IPS-NIHi7 (cell line): Measurements from ENCODE around the gene THBS1.

ENCODE experiments used
- DNase-seq: peaks from one replicate; pipeline ENCODE4 v3.0.0; 2012; ENCODE audit warnings: mixed read lengths; ENCODE audit errors: extremely low spot score

The THBS1 gene

GRCh38 chr15:39573844-39574243, 7.0 kb upstream of the THBS1 start:
- DNase-seq: no peak

- DNase-seq: no peak
Measured at GRCh38 chr15:39574427-39574826, 6.5 kb upstream of the THBS1 start.

DNA sequence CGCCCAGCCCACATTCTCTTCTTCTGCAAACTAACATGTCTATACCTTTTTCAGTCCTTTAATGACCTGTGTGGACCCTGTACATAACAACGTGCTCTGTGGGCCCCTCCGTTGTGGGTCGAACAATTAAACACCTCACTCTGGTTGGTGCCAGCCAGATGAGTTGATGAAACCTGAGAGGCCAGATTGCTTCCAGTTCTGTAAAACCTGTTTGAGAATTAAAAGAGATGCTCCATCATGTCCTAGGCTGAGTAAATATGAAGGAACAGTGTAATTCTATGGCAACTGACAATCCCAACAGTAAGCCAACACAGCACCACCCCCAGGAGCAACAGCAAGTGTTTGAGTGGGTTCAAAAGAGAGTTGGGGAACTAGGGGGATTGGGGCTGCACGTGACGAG, 5.7 kb upstream of the THBS1 start:
- DNase-seq: no peak

- DNase-seq: peak; percentile 36
Measured at GRCh38 chr15:39578851-39579486, 1.9 kb upstream of the THBS1 start.

GRCh38 chr15:39579487-39580116, 1.3 kb upstream of the THBS1 start:
- peak; percentile 84 for DNase-seq

DNA sequence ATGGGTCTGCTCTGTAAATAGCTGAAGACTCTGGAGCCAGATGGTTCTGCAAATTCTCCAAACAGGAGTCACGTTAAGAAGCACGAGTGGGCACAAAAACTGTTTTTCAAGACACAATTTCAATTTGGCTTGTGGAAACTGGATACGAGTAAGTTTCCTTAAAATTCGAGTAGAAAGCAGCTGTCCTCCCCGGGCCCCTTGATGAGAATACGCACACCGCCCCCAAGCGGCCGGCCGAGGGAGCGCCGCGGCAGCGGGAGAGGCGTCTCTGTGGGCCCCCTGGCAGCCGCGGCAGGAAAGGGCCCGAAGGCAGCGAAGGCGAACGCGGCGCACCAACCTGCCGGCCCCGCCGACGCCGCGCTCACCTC, 778 bp upstream of the THBS1 start:
- DNase-seq: peak; percentile 82

DNA sequence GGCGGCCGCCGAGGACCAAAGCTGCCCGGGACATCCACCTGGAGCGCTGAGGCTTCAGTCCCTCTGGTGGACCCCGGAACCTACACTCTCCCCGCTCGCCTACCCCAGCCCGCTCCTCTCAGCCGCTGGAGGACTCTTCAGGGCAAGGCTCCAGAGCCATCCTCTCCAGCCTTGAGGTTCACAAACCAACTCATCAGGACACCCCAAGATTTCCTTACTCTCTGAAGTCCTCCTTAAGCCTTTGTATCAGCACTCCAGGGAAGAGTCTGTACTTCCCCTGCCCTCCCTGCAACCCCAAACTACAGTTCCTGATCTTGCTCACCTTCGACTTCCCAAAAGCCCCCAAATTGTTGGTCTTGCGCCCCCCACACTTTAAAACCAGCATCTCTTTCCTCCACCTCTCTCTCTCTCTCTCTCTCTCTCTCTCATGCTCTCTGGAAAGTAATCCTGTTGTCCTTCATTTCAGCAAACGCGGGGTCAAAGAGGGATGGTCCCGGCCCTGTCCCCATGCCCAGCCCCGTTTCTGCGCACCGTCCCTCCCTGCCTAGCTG, 438 bp downstream of the THBS1 start:
- DNase-seq: no peak

DNA sequence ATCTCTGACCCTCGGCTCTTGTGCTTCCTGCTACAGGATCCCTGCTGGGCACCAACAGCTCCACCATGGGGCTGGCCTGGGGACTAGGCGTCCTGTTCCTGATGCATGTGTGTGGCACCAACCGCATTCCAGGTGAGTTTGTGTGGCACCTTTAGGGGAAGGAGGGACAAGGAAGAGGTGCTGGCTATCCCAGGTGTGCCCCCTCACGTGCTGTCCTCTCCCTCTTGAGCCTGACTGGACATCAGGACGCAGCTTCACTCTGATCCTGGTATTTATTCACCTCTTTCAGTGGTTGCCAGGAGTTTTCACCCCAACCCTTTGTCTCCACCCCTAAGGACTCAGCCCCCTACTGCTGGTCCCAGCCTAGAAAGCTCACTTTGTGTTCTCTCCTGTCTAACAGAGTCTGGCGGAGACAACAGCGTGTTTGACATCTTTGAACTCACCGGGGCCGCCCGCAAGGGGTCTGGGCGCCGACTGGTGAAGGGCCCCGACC, 960 bp downstream of the THBS1 start:
- DNase-seq: peak; percentile 59

DNA sequence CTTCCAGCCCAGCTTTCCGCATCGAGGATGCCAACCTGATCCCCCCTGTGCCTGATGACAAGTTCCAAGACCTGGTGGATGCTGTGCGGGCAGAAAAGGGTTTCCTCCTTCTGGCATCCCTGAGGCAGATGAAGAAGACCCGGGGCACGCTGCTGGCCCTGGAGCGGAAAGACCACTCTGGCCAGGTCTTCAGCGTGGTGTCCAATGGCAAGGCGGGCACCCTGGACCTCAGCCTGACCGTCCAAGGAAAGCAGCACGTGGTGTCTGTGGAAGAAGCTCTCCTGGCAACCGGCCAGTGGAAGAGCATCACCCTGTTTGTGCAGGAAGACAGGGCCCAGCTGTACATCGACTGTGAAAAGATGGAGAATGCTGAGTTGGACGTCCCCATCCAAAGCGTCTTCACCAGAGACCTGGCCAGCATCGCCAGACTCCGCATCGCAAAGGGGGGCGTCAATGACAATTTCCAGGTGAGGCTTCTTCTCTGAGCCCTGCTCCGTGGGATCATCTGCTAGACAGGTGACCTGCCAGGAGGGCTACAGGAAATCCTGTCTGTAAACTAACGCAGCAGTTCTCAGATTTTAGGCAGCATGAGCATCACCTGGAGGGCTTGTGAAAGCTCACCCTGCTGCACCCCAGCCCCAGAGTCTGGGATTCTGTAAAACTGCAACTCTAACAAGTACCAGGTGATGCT, 1.6 kb downstream of the THBS1 start:
- DNase-seq: no peak

DNA sequence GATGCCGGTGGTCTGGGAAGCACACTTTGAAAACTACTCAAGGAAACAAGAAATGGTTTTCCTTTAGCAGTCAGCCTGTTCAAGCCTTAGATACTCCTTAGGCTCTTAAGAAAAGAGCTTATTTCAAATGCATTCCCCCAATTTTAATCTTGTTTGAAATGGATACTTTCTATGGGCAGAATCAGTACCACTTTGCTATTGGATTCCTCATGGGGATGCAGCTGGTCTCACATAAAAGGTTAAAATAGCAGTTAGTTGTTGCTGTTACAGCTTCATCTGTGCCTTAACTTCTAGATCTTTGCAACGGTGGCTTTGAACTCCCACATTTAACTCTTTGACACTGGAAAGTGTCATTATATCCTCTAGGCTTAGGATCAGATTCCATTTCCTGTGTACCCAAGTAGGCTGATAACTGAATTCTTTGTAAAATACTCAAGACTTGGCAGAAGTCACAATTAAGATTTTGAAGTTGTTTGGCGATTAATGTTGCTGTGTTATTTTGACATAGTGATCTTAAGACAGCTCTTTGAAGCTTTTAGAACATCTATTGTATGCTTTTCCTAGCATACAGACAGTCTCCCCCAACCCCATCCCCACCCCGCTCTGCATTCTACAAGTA, 2.2 kb downstream of the THBS1 start:
- no peak for DNase-seq

- DNase-seq: peak; percentile 43
Measured at GRCh38 chr15:39583596-39584265, 2.9 kb downstream of the THBS1 start.

DNA sequence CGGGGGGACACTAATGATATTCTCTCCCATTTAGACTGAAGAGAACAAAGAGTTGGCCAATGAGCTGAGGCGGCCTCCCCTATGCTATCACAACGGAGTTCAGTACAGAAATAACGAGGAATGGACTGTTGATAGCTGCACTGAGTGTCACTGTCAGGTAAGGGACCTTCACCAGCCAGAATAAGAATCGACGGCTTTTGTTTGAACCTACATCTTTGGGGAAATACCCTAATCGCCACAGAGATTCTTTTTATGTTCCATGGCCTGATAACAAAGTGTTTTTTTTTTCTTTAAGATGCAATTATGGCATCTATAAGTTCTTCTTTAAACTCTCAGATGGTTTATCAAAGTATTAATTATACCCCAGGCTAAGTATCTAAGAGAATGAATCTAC, 3.4 kb downstream of the THBS1 start:
- DNase-seq: no peak

GRCh38 chr15:39584662-39585388, 3.9 kb downstream of the THBS1 start:
- no peak for DNase-seq

DNA sequence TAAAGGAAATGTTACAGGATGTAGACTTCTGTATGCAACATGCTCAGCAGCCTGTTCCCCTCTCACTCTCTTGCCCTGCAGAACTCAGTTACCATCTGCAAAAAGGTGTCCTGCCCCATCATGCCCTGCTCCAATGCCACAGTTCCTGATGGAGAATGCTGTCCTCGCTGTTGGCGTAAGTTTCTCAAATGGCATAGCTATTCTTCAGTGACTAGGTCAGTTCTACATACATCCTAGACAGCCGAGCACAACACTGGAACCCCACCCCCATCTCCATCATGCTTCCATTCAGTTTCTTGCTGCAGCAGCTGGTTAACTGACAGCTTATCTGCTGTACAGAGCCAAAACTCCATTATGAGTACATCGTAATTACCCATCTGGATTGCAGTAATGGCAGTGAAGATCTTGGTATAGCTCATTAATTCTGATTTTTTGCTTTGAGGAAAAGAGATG, 4.5 kb downstream of the THBS1 start:
- DNase-seq: no peak

- no peak for DNase-seq
Measured at GRCh38 chr15:39585871-39586301, 5.0 kb downstream of the THBS1 start.

DNA sequence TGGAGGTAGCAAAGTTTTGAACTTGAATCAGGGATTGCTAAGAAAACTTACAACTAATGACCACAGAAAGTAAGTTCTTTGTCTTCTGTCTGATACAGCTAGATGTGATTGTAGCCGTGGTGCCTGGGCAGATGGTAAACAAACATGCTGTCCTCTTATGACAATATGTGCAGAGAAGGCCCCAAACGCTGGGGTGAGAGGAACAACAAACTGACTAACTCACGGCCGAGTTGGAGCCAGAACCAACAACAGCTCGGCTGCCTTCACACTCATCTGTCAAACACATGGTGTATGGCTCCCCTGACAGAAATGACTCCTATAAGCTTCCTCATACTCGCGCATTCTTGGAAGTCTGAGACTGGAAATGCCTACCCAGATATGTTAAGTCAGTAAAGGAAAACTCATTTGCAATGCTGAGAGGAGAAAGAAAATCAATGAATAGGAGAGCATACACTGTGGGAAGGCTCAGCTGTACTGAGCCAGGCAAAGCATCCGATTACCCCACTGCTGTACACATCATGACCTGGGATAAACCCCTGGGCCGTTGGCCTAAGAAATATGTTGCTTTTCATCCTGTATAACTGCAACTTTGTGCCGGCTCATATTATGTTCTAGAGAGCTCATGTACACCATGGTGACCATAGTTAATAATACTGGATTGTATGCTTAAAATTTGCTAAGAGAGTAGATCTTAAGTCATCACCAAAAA, 5.7 kb downstream of the THBS1 start:
- no peak for DNase-seq

DNA sequence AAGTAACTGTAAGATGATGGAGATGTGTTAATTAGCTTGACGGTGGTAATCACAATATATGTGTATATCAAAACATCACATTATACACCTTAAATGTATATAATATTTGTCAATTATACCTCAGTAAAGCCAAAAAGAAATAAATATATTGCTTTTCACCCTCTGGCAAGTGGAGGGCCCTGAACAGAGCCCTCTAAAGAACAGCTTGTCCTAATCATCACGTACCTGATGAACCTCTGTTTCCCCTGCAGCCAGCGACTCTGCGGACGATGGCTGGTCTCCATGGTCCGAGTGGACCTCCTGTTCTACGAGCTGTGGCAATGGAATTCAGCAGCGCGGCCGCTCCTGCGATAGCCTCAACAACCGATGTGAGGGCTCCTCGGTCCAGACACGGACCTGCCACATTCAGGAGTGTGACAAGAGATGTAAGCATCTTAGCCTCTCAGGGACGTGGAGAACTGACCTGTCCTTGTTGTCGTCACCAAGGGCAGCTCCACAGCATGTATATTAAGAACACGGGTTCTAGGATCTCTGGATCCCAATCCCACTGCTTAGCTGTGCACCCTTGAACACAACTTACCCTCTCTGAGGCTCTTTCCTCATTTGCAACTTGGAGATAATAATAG, 6.3 kb downstream of the THBS1 start:
- no peak for DNase-seq

DNA sequence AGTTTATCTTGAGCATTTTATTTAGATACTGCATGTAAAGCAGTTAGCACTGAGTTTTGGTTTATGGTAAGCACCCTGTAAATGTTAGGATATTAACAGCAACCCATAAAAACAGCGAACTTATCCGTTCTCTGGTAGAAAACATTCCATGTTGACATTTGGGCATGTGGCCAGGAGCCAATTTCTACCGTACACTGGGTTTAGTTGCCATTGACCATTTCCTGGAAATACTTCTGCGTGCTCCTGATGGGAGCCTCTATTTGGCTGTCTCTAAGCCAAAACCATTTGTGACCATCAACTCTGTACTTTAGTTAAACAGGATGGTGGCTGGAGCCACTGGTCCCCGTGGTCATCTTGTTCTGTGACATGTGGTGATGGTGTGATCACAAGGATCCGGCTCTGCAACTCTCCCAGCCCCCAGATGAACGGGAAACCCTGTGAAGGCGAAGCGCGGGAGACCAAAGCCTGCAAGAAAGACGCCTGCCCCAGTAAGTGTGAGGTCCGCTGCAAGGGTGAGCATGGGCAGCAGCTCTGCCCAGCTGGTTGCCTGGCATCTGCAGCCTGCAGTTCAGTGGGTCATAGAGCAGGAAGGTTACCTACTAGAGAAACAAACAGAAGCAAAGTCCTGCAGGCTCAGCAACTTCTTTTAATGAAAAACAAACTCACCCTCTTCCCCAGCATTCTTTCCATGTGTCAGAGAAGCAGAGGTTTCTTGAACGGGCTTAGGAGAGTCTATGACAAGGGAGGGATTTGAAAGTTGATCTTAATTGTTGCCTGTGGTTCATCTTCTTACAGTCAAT, 7.1 kb downstream of the THBS1 start:
- DNase-seq: no peak
